ENCODE data around the gene SCML1. TPM values are rescaled to one million over a fixed set of nuclear protein-coding genes. Genes with fewer than 3 reads are reported as not detected.

Gene SCML1
- total and polyA plus RNA-seq, 2 of the 8 experiments (the other 6 are each of a cell fraction or from before 2014, with no cell fraction given) = 2.2 to 2.5 TPM

DNA sequence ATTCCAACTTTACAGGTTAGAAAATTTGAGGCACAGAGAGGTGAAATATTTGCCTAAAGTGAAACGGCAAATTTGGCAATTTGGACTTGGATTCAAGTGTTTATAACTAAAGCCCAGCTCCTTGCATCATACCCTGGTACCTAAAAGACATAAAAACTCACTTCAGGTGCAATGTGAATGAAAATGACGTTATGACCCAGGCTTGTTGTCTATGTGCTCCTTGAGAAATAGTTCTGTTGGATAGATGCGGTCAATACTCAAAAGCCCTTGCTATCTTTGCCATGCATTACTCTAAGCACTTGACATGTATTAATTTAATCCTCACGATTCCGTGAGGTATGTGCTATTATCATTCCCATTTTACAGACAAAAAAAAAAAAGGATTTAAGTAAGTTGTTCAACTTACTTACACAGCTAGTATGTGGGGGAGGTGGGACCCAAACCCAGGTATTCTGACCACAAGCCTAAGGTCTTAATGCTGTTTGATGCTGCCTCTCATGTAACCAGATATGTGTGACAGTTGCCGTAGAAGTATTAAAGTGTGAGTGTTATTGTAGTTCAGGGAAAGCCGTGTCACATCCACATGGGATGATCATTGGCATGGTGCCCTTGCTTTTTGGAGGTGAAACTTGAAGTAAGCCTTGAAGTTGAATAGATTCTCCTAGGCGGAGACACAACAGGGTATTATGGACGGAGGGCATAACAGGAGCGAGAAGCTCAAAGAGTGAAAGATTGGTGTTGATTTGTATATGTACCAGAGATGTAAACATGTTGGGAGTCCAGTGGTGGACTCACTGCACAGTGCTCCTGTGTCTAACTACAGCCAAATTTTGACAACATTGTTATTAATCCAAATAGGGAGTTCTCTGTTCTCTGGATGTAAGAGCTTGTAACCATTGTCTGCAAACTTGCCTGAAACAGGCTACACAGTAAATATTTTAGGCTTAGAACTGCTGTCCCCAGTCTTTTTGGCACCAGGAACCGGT, 3.1 kb downstream of the SCML1 start:
- H3K23ac ChIP-seq (ENCODE audit: insufficient read length) = no peak overlapping the region
- H3K4me1 ChIP-seq (replicated peaks in 1 of 4; ENCODE audit: control insufficient read depth in 3 of 4, insufficient read depth in 4 of 4, low read length in 3 of 4) = peaks cover 0 to 2% (median 0%) of the 10 kb centered on the region in 4 experiments; a peak in 1 of 7 replicates
- no peaks in the 10 kb centered on the region for H3K79me2 ChIP-seq (ENCODE audit: control insufficient read depth in 1 of 2, insufficient read depth in 2 of 2, low read length in 2 of 2)
- no peak overlapping the region for H3K56ac ChIP-seq (replicated peaks; ENCODE audit: insufficient read length, low read depth, low read length)
- H2BK5ac ChIP-seq (ENCODE audit: low read depth, low read length) = no peak overlapping the region
- H3K79me1 ChIP-seq (ENCODE audit: low read depth, low read length) = no peaks in the 10 kb centered on the region
- ChIA-PET CTCF (ENCODE audit: partially characterized antibody) (no interaction called here), POLR2A (ENCODE audit: partially characterized antibody) (no interaction called here)
- DNase-seq (ENCODE audit: low read depth in 1 of 2, low spot score in 2 of 2) = no peak
- no peak overlapping the region for H4K5ac ChIP-seq (ENCODE audit: insufficient read length, low read depth, low read length)
- H4K8ac ChIP-seq (ENCODE audit: extremely low read depth, insufficient read depth, low read length) = no peak overlapping the region
- H3K9ac ChIP-seq (replicated peaks in 1 of 4; ENCODE audit: extremely low read depth in 1 of 4, low read depth in 3 of 4, low read length in 3 of 4) = no peak overlapping the region
- H2BK12ac ChIP-seq (ENCODE audit: low read depth, low read length) = no peak overlapping the region
- no peak overlapping the region for H3K27ac ChIP-seq (ENCODE audit: low read depth, low read length)
- H2BK120ac ChIP-seq (replicated peaks; ENCODE audit: low read depth, low read length) = no peak overlapping the region
- H2AFZ ChIP-seq (ENCODE audit: low read length) = no peak overlapping the region
- peaks cover 2% of the 10 kb centered on the region; the same call in 1 of the 2 replicates for H3K23me2 ChIP-seq (ENCODE audit: low read depth, low read length)
- no peaks in the 10 kb centered on the region for H3K9me3 ChIP-seq (ENCODE audit: insufficient read depth in 2 of 2, low read depth in 1 of 2, low read length in 1 of 2)
- peaks cover 0 to 16% (median 8%) of the 10 kb centered on the region in 4 experiments; a peak in 5 of 7 replicates for H3K27me3 ChIP-seq (replicated peaks in 1 of 4; ENCODE audit: control insufficient read depth in 3 of 4, extremely low read depth in 1 of 4, insufficient read depth in 3 of 4, low read length in 3 of 4)
- H3K4ac ChIP-seq (replicated peaks; ENCODE audit: insufficient read length, low read depth, low read length) = no peak overlapping the region
- 85% methylated on average over 9 of the region's 11 CpGs; no CpG with 5 or more reads in 1 of the 2 experiments for WGBS, 2 experiments (ENCODE audit: extremely low coverage in 1 of 2, insufficient coverage in 1 of 2, insufficient read length in 1 of 2, insufficient replicate concordance in 2 of 2, low coverage in 1 of 2, low lambda C conversion rate in 2 of 2, missing lambda C conversion rate in 1 of 2)
- no peak overlapping the region for H3K14ac ChIP-seq (ENCODE audit: insufficient read length)
- FAIRE-seq = no peak
- peaks cover 0 to 2% of the 10 kb centered on the region in 2 experiments for H4K20me1 ChIP-seq (replicated peaks in 1 of 2; ENCODE audit: control insufficient read depth in 1 of 2, insufficient read depth in 2 of 2, low read length in 2 of 2)
- no peaks in the 10 kb centered on the region for H3K36me3 ChIP-seq (ENCODE audit: control insufficient read depth in 2 of 4, insufficient read depth in 4 of 4, low read length in 3 of 4)
- H2AK5ac ChIP-seq (ENCODE audit: low read depth, low read length) = no peak overlapping the region
- no peak overlapping the region for H2BK20ac ChIP-seq (ENCODE audit: low read length)
- H3K4me2 ChIP-seq (ENCODE audit: insufficient read depth in 1 of 2, low read depth in 2 of 2, low read length in 2 of 2) = no peak overlapping the region
- H2BK15ac ChIP-seq (ENCODE audit: low read length) = no peak overlapping the region
- no peak overlapping the region for H3K4me3 ChIP-seq (ENCODE audit: extremely low read depth in 1 of 4, insufficient read depth in 2 of 4, low read depth in 3 of 4, low read length in 4 of 4)
- H4K91ac ChIP-seq (replicated peaks; ENCODE audit: insufficient read length, low read length) = no peak overlapping the region
- no peak overlapping the region for H3K18ac ChIP-seq (ENCODE audit: extremely low read depth, low read length)
- TF ChIP-seq SUZ12 (IDR thresholded peaks at IDR 0.05; ENCODE audit: low read length) (no peak), SP4 (IDR thresholded peaks at IDR 0.05; ENCODE audit: low read length) (no peak), TCF12 (IDR thresholded peaks at IDR 0.05; ENCODE audit: low read depth, low read length) (no peak), SP1 (IDR thresholded peaks at IDR 0.05; ENCODE audit: low read depth, low read length) (no peak), HDAC2 (IDR thresholded peaks at IDR 0.05; ENCODE audit: borderline replicate concordance in 1 of 2, low read depth in 2 of 2, low read length in 2 of 2) (no peak), CBX5 (IDR thresholded peaks at IDR 0.05; ENCODE audit: low read depth, low read length) (no peak), BRCA1 (IDR thresholded peaks at IDR 0.05; ENCODE audit: low read depth, low read length) (no peak), TAF7 (optimal IDR thresholded peaks at IDR 0.05; ENCODE audit: borderline replicate concordance, low read depth, low read length) (no peak), GABPA (IDR thresholded peaks at IDR 0.05; ENCODE audit: borderline replicate concordance, insufficient read depth, low read length) (no peak), POLR2AphosphoS5 (IDR thresholded peaks at IDR 0.05; ENCODE audit: low read depth, low read length) (no peak), JUN (IDR thresholded peaks at IDR 0.05; ENCODE audit: low read depth, low read length) (no peak), EZH2 (IDR thresholded peaks at IDR 0.05; ENCODE audit: low read depth, low read length, severe bottlenecking) (no peak), SP2 (IDR thresholded peaks at IDR 0.05; ENCODE audit: low read length) (no peak)
